Activated CD8-positive, alpha-beta memory T cell treated with anti-CD3 and anti-CD28 coated beads for 48 hours (primary cell): ENCODE measurements around the gene TOGARAM2.

Experiments
- DNase-seq, 3 experiments: peaks; one replicate each; pipeline ENCODE4 v3.0.0-alpha.2; 2020; ENCODE audit warnings: low read depth in 2 of 3, low spot score in 2 of 3

The TOGARAM2 gene

GRCh38 chr2:28997847-28998735 is 17.0 kb downstream of the TOGARAM2 start:
- DNase-seq = no peak

- no peak for DNase-seq
Measured at GRCh38 chr2:29000481-29000880, 19.4 kb downstream of the TOGARAM2 start.

GRCh38 chr2:29000956-29001355 is 19.9 kb downstream of the TOGARAM2 start:
- DNase-seq = no peak

DNA sequence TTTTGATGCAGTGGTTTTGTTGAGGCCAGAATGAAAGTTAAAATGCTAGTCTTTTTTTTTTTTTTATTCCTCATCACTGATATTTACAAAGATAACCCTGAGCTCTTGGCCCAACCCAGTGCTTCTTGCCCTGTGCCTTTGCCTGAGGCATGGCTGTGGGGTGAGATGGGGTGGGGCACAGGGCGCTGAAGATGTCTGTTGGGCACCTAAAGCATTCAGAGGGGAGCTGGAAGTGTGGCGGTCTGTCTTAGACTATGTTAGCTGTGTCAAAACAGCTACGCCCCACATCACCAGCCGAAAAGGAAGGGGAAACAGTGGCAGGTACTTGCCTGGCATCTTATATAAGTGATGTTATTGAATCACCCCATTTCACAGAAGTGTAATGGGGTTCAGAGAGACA is 20.7 kb downstream of the TOGARAM2 start:
- no peak for DNase-seq

DNA sequence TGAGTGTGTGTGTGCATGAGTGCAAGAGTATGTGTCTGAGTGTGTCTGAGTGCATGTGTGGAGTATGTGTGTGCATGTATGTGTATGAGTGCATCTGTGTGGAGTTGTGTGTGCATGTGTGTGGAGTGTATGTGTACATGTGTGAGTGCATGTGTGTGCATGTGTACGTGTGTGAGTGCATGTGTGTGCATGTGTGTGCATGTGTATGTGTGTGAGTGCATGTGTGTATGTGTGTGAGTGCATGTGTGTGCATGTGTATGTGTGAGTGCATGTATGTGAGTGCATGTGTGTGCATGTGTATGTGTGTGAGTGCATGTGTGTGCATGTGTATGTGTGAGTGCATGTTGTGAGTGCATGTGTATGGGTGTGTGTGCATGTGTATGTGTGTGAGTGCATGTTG is 23.7 kb downstream of the TOGARAM2 start:
- DNase-seq = no peak

GRCh38 chr2:29005331-29005730 is 24.2 kb downstream of the TOGARAM2 start:
- no peak for DNase-seq

GRCh38 chr2:29006092-29006979 is 25.2 kb downstream of the TOGARAM2 start:
- no peak for DNase-seq

DNA sequence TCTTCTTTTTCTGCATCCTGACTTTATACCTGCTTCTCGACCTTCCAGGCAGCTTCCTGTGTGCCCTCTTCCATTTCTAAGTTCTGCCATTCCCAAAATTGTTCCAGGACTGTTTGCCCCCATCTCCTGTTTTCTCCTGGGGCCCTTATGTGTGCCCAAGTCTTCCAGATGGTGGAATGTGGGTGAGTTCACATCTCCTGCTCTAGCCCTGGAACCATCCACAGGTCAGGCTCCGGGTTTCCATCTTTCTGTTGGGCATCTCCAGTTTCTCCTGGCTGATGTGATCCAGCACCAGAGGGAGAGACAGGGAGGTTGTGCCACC is 25.8 kb downstream of the TOGARAM2 start:
- no peak for DNase-seq

DNA sequence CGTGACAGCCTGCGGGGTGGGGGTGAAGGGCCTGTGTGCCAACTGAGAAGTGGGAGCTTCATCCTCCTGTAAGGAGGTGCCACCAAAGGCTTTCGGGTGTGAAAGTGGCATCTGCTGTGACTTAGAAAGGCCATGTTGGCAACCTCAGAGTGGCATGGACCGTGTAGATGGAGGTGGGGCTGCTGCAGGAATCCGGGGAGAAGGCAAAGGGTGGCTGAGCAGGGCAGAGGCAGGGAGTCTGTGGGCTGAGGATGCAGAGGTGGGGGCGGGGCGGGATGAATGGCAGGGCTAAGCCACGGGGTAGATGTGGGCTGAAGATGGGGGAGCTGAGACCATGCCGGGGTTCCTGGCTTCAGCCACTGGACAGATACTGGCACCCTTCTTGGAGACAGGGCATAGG is 28.2 kb downstream of the TOGARAM2 start:
- DNase-seq = no peak

GRCh38 chr2:29009711-29010677 is 28.9 kb downstream of the TOGARAM2 start:
- no peak for DNase-seq

GRCh38 chr2:29010946-29011345 is 29.8 kb downstream of the TOGARAM2 start:
- no peak for DNase-seq

DNA sequence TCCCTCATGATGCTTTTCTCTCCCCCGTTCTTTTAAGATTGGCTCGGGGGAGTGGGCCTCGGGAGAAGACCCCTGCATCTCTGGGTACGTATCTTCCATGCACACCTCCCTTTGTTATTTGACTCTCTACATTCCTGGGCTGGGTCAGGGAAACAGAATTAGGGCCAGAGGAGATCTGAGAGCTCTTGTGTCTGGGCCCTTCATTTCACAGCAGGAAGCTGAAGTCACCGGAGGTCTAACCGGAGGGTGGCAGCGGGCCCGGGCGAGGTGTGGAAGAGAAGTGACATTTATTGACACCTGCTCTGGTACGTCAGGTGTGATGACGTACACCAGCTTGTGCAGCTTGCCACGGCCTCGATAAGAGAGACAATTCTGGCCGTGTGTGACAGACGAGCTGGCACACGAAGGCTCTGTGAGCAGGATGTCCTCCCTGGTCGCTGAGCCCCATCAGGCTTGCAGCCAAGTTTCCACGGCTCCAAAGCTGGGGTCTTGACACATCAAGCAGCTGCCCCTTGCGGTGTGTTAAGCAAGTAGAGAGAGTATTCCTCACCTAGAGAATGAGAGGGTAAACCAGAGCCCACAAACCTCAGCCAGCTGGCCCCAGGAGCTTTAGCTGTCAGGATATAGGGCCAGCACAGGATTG is 30.4 kb downstream of the TOGARAM2 start:
- peak in 1 of 3 experiments; percentile 28 for DNase-seq

GRCh38 chr2:29012211-29012681 is 31.1 kb downstream of the TOGARAM2 start:
- DNase-seq = no peak

GRCh38 chr2:29013057-29013780 is 32.1 kb downstream of the TOGARAM2 start:
- DNase-seq = no peak

- peak in 1 of 3 experiments; percentile 41 for DNase-seq
Measured at GRCh38 chr2:29014331-29014730, 33.2 kb downstream of the TOGARAM2 start.

DNA sequence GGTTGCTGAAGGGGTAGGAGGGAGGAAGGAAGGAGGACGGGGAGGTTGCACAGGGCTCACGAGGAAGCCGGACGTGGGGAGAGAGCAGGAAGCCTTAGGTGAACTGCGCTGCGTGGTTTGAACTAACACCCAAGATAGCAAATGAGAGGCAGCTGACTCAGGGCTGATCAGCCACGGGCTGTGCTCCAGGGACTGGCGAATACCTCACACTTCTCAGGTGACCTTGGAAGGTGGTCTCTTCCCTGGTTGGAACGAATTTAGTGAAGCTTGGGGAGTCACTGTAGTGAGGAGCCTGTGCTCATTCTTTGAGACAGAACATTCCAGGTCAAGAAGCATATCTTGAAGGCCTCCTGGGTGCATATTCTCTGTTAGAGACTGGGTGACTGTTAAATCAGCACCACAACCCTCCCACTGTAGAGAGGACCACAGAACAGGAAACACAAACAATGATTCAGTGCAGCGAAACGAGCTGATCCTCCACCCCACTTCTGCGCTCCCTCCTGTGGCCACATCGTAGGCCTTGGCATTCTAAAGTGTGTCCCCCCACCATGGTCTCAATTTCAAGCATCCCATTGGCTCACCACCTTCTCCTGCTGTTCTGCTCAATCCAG is 33.8 kb downstream of the TOGARAM2 start:
- DNase-seq = peak; percentile 30 to 51 (median 44)

DNA sequence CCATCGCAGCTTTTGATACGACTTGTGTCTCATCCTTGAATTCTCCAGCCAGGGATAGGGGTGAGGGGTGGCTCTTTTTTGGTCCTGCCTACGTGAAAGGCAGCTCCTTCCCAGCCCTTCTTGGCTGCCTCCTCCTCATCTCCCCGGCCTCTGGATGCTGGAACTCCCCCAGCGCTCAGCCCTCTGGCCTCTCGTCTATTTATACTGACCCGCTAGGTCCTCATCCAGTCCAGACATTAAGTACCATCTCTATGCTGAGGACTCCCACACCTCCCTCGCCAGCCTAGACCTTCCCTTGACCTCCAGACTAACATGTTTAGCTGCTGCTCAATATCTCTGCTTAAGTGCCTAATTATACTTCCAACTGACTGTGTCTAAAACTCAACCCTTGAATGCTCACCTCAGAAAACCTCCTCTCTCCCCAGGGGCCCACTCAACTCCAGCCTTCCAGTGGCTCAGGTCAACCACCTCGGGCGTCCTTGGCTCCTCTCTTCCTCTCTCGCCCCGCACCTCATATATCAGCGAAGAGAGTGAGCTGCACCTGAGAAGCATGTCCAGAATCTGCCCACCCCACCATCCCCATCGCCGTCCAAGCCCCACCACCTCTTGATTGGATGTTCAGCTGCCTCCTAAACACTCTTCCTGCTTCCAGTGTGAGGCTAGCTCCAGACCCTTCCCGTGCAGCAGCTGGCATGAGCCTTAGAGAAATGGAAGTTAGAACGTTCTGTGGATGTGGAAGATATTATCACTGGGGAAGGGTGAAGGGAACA is 34.8 kb downstream of the TOGARAM2 start:
- DNase-seq = no peak

DNA sequence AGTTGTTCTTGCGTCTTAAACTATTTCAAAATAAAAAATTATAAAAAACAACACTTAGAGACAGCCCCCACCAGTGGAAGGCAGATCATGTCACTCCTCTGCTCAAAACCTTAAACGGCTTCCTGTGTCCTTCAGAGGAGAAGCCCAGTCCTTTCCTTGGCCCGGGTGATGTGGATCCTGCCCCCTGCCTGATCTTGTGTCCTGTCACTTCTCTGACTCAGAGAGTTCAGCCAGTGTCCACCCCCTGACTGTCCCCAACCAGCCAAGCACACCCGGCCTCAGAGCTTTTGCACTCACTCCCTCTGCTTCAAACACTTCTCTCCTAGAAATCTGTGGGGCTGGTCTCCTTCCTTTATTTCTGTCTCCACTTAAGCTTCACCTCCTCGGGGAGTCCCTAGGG is 35.4 kb downstream of the TOGARAM2 start:
- DNase-seq = no peak
